Chondrocyte (in vitro differentiated cells): ENCODE results near the gene HLA-DRB1. TPM values are rescaled to one million over a fixed set of nuclear protein-coding genes. Genes with fewer than 3 reads are reported as not detected.
"Not testable (repeated sequence)": the region's sequence is repeated elsewhere in the genome, so short reads cannot be mapped to it uniquely, and the experiment has no call there.

Experiments
- DNase-seq: peaks from one replicate; pipeline ENCODE4 v3.0.0; 2021; ENCODE audit warnings: mixed read lengths, low spot score
- H3K27ac Mint-ChIP-seq: one replicate; pipeline ENCODE4 v1.8.0; 2021; ENCODE audit warnings: mild to moderate bottlenecking, moderate library complexity, mixed read lengths; ENCODE audit not compliant: unreplicated experiment
- H3K27me3 Mint-ChIP-seq: 2 replicates; pipeline ENCODE4 v1.8.0; 2021; ENCODE audit warnings: low read depth, mixed read lengths
- H3K36me3 Mint-ChIP-seq: 2 replicates; pipeline ENCODE4 v1.8.0; 2021; ENCODE audit warnings: low read depth, mixed read lengths
- H3K4me1 Mint-ChIP-seq: 2 replicates; pipeline ENCODE4 v1.8.0; 2021; ENCODE audit warnings: low read depth, mild to moderate bottlenecking, mixed read lengths
- H3K4me3 Mint-ChIP-seq: one replicate; pipeline ENCODE4 v1.8.0; 2021; ENCODE audit warnings: mild to moderate bottlenecking, moderate library complexity, mixed read lengths; ENCODE audit not compliant: unreplicated experiment
- H3K9me3 Mint-ChIP-seq: 2 replicates; pipeline ENCODE4 v1.8.0; 2021; ENCODE audit warnings: low read depth, mixed read lengths
- CTCF ChIP-seq: fragments of 200-600 bp; sonication (generic); IDR thresholded peaks from 2 replicates; pipeline ENCODE4 v1.5.0; 2021; ENCODE audit warnings: antibody characterized with exemption, mild to moderate bottlenecking, moderate library complexity
- total RNA-seq: library from RNA; stranded (reverse); gene quantifications from 3 replicates; pipeline ENCODE4 v1.2.1, GENCODE V29; 2021

Gene HLA-DRB1
- total RNA-seq, 1 donor from 2014 or later, result not detected

GRCh38 chr6:32558426-32559057 is 31.1 kb downstream of the HLA-DRB1 start:
- H3K4me1 Mint-ChIP-seq, result no peaks in the 10 kb centered on the region
- no peak overlapping the region for H3K27ac Mint-ChIP-seq
- no peaks in the 10 kb centered on the region for H3K36me3 Mint-ChIP-seq
- no peak for TF ChIP-seq CTCF
- no peak for DNase-seq
- peaks cover 22% of the 10 kb centered on the region for H3K27me3 Mint-ChIP-seq
- no peak overlapping the region for H3K4me3 Mint-ChIP-seq
- H3K9me3 Mint-ChIP-seq, result no peaks in the 10 kb centered on the region

- no peaks in the 10 kb centered on the region for H3K4me1 Mint-ChIP-seq
- DNase-seq, result no peak
- H3K27me3 Mint-ChIP-seq, result peaks cover 20% of the 10 kb centered on the region
- H3K36me3 Mint-ChIP-seq, result no peaks in the 10 kb centered on the region
- H3K9me3 Mint-ChIP-seq, result no peaks in the 10 kb centered on the region
- H3K4me3 Mint-ChIP-seq, result no peak overlapping the region
- H3K27ac Mint-ChIP-seq, result no peak overlapping the region
- no peak for TF ChIP-seq CTCF
Measured at GRCh38 chr6:32554116-32554965, 35.3 kb downstream of the HLA-DRB1 start.

GRCh38 chr6:32553037-32553742 is 36.5 kb downstream of the HLA-DRB1 start:
- no peaks in the 10 kb centered on the region for H3K4me1 Mint-ChIP-seq
- no peak overlapping the region for H3K27ac Mint-ChIP-seq
- H3K4me3 Mint-ChIP-seq, result no peak overlapping the region
- H3K9me3 Mint-ChIP-seq, result no peaks in the 10 kb centered on the region
- no peak for DNase-seq
- peaks cover 19% of the 10 kb centered on the region for H3K27me3 Mint-ChIP-seq
- TF ChIP-seq CTCF, result no peak
- no peaks in the 10 kb centered on the region for H3K36me3 Mint-ChIP-seq

GRCh38 chr6:32551410-32551809 is 38.2 kb downstream of the HLA-DRB1 start:
- Mint-ChIP-seq H3K27ac (no peak overlapping the region), H3K4me3 (no peak overlapping the region), H3K9me3 (no peaks in the 10 kb centered on the region), H3K36me3 (no peaks in the 10 kb centered on the region), H3K27me3 (peaks cover 12% of the 10 kb centered on the region), H3K4me1 (no peaks in the 10 kb centered on the region)
- no peak for TF ChIP-seq CTCF
- DNase-seq, result no peak

GRCh38 chr6:32539839-32540238 is 49.8 kb downstream of the HLA-DRB1 start:
- no peaks in the 10 kb centered on the region for H3K4me1 Mint-ChIP-seq
- H3K36me3 Mint-ChIP-seq, result no peaks in the 10 kb centered on the region
- no peak for DNase-seq
- H3K9me3 Mint-ChIP-seq, result peaks cover 22% of the 10 kb centered on the region
- no peak overlapping the region for H3K27ac Mint-ChIP-seq
- peaks cover 3% of the 10 kb centered on the region for H3K27me3 Mint-ChIP-seq
- no peak overlapping the region for H3K4me3 Mint-ChIP-seq
- TF ChIP-seq CTCF, result no peak

- DNase-seq, H3K4me1 Mint-ChIP-seq, H3K36me3 Mint-ChIP-seq, H3K9me3 Mint-ChIP-seq, H3K27ac Mint-ChIP-seq, H3K4me3 Mint-ChIP-seq: not testable (repeated sequence)
- H3K27me3 Mint-ChIP-seq, result peaks cover 11% of the 10 kb centered on the region
Measured at GRCh38 chr6:32530431-32530793, 59.2 kb downstream of the HLA-DRB1 start.
